K562 (cell line): ENCODE data around the gene RPL36AL. TPM values are rescaled to one million over a fixed set of nuclear protein-coding genes. Genes with fewer than 3 reads are reported as not detected.
A peak's percentile ranks its signal among the peaks of the same experiment; 100 is the strongest.

Source experiments
- ATF6 ChIP-seq: sonication (generic); formaldehyde crosslinking; IDR thresholded peaks from 2 replicates; pipeline ENCODE4 v1.4.0; 2020; ENCODE audit warnings: mild to moderate bottlenecking, missing genetic modification reagents
- BRCA1 ChIP-seq, 2 experiments: fragments of 450-650 bp in 1 of 2; sonication (generic) in 1 of 2; formaldehyde crosslinking in 1 of 2; IDR thresholded peaks; 2 replicates each; pipeline versions ENCODE4 v1.5.0 to v1.6.1; 2017 to 2020; ENCODE audit warnings: mild to moderate bottlenecking in 1 of 2, missing genetic modification reagents in 1 of 2
- CHD4 ChIP-seq: fragments of 200-600 bp; sonication (generic); IDR thresholded peaks from 3 replicates; pipeline ENCODE4 v1.6.1; 2012; ENCODE audit warnings: low read depth, mild to moderate bottlenecking, mixed read lengths, low read length, inconsistent platforms; ENCODE audit not compliant: insufficient read depth, insufficient replicate concordance, poor library complexity, severe bottlenecking
- EHMT2 ChIP-seq: fragments of 450-650 bp; IDR thresholded peaks from 2 replicates; pipeline ENCODE4 v1.6.1; 2018; ENCODE audit warnings: antibody characterized with exemption
- ETV1 ChIP-seq: fragments of 450-650 bp; conservative IDR thresholded peaks from 2 replicates; pipeline ENCODE4 v1.6.1; 2016; ENCODE audit warnings: missing genetic modification characterization, control low read depth, low read depth, missing compliant biosample characterization
- HDAC1 ChIP-seq, 2 experiments: fragments of 450-650 bp; IDR thresholded peaks; 2 replicates each; pipeline ENCODE4 v1.6.1; 2016 to 2017; ENCODE audit warnings: inconsistent platforms in 1 of 2, mild to moderate bottlenecking in 1 of 2, moderate library complexity in 1 of 2
- HMGXB4 ChIP-seq: sonication (generic); formaldehyde crosslinking; IDR thresholded peaks from 2 replicates; pipeline ENCODE4 v1.8.1; 2023; ENCODE audit warnings: mild to moderate bottlenecking, missing genetic modification reagents
- KHSRP ChIP-seq: fragments of 450-650 bp; IDR thresholded peaks from 2 replicates; pipeline ENCODE4 v1.6.1; 2017
- NFIC ChIP-seq: fragments of 450-650 bp; IDR thresholded peaks from 2 replicates; pipeline ENCODE4 v1.6.1; 2017; ENCODE audit warnings: mild to moderate bottlenecking, inconsistent platforms
- PTTG1 ChIP-seq: fragments of 450-650 bp; IDR thresholded peaks from 2 replicates; pipeline ENCODE4 v1.6.1; 2016; ENCODE audit warnings: low read depth, mild to moderate bottlenecking, missing genetic modification characterization, missing compliant biosample characterization
- RBBP5 ChIP-seq: fragments of 200-600 bp; sonication (generic); IDR thresholded peaks from 2 replicates; pipeline ENCODE4 v1.6.1; 2012; ENCODE audit warnings: borderline replicate concordance, mild to moderate bottlenecking, low read length, control low read depth, inconsistent platforms; ENCODE audit not compliant: insufficient read depth, poor library complexity, severe bottlenecking
- TEAD2 ChIP-seq: fragments of 450-650 bp; IDR thresholded peaks from 2 replicates; pipeline ENCODE4 v1.6.1; 2016; ENCODE audit warnings: missing genetic modification characterization, control low read depth, missing compliant biosample characterization
- TGIF2 ChIP-seq: sonication (generic); formaldehyde crosslinking; IDR thresholded peaks from 2 replicates; pipeline ENCODE4 v1.8.1; 2022; ENCODE audit warnings: mild to moderate bottlenecking, missing genetic modification reagents, moderate library complexity
- ZNF232 ChIP-seq: sonication (generic); formaldehyde crosslinking; IDR thresholded peaks from 2 replicates; pipeline ENCODE4 v1.8.0; 2022; ENCODE audit warnings: mild to moderate bottlenecking, missing genetic modification reagents
- ZNF3 ChIP-seq: fragments of 250-450 bp; sonication (Bioruptor Pico); IDR thresholded peaks from 2 replicates; pipeline ENCODE4 v1.5.0; 2021; ENCODE audit warnings: mild to moderate bottlenecking, moderate library complexity
- ZNF696 ChIP-seq: fragments of 250-450 bp; sonication (Bioruptor Pico); conservative IDR thresholded peaks from 2 replicates; pipeline ENCODE4 v1.4.0; 2020; ENCODE audit warnings: mild to moderate bottlenecking, moderate library complexity
- polyA plus RNA-seq, 8 experiments: library from polyadenylated mRNA; depleted of rRNA in 4 of 8; stranded (reverse) in 5 of 8; unstranded in 3 of 8; fragments of >200 nt; fragmentation: Nextera tagmentation in 2 of 8; fragmentation: Illumina TruSeq in 1 of 8; extraction: Ambion mirVana in 2 of 8; extraction: Trizol in 1 of 8; gene quantifications; 2 replicates each; pipeline versions ENCODE4 v1.2.1 to v1.2.3, GENCODE V29; 2011 to 2014; ENCODE audit warnings: inconsistent platforms in 1 of 8, missing spikeins in 1 of 8
- total RNA-seq, 7 experiments: library from RNA; depleted of rRNA in 6 of 7; stranded (reverse); fragments of >200 nt in 6 of 7; fragmentation: Illumina TruSeq in 2 of 7; extraction: Trizol in 2 of 7; gene quantifications; 2 replicates each; pipeline versions ENCODE4 v1.2.1 to v1.2.3, GENCODE V29; 2011 to 2021; ENCODE audit warnings: low replicate concordance in 1 of 7
- TF ChIP-seq, protein P1 (sequence below): fragments of 450-650 bp; IDR thresholded peaks from 2 replicates; pipeline ENCODE4 v1.6.1; 2016; ENCODE audit warnings: borderline replicate concordance
- TF ChIP-seq, protein P2 (sequence below): fragments of 250-450 bp; sonication (Bioruptor Pico); IDR thresholded peaks from 2 replicates; pipeline ENCODE4 v1.5.0; 2022; ENCODE audit warnings: mild to moderate bottlenecking

Gene RPL36AL
- total and polyA plus RNA-seq, 9 of the 15 experiments (the other 6 are each of a cell fraction or from before 2014, with no cell fraction given): 146 to 674 (median 360) TPM

DNA sequence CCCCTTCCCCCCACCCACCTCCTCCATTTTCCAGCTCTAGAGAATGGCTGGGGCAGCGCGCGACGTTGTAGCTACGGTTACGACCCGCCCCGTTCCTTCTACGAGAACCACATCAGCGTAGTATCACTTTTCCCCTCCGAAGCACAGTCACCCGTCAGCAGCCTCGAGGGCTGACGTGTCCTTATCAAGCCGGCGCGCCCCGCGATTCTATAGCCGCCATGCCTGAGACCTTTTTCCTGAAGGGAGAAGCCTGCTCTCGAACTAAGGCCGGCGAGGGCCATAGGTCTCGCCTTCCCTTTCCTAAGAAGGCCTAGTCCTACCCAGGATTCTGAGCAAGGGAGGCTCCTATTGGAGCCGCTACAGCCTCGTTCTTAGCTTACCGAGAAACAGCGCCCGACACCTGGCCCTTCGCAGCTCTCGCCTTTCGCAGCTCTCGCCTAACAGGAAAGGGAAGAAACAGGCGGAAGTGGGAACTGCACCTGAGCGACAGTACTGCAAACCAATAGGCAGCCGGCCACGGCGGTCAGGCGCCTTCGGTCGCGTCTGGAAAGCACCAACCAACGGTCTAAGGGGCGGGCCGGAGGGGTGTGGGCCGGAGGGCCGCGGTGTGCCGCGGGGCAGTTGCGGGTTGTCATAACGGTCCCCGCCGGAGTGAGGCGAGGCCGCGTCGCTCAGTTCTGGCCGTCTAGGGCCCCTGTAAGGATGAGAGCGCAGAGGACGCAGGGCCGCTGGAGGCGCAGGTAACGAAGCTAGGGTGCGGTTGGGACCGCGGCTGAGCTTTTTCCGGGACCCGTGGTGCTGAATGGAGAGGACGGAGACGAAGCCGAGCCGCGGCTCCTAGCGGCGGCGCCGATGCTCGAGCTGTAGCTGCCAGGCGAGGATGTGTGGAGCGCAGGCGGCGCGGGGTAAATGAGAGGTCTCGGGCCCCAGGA is at the start of gene RPL36AL, which contains the start of gene MGAT2 (continued):
- TF ChIP-seq ZNF3 (CRISPR knock-in tag) (no peak), ZNF232 (CRISPR knock-in tag) (no peak), KHSRP (no peak), ATF6 (0 out of 2 replicates have a peak, but pooled peaks have one; percentile 6), PTTG1 (no peak), HDAC1 (IDR thresholded peaks at IDR 0.05) (peak in 1 of 2 experiments; percentile 29; a peak in 1 of 4 replicates), TEAD2 (tag) (no peak), RBBP5 (peak; percentile 73), HMGXB4 (CRISPR knock-in tag) (no peak), TGIF2 (CRISPR knock-in tag) (no peak), EHMT2 (no peak), ZNF696 (no peak), CHD4 (no peak), ETV1 (no peak), NFIC (peak; percentile 44), BRCA1 (IDR thresholded peaks at IDR 0.05) (no peak), BRCA1 (CRISPR knock-in tag; IDR thresholded peaks at IDR 0.05) (no peak)
- TF ChIP-seq, protein P1, sequence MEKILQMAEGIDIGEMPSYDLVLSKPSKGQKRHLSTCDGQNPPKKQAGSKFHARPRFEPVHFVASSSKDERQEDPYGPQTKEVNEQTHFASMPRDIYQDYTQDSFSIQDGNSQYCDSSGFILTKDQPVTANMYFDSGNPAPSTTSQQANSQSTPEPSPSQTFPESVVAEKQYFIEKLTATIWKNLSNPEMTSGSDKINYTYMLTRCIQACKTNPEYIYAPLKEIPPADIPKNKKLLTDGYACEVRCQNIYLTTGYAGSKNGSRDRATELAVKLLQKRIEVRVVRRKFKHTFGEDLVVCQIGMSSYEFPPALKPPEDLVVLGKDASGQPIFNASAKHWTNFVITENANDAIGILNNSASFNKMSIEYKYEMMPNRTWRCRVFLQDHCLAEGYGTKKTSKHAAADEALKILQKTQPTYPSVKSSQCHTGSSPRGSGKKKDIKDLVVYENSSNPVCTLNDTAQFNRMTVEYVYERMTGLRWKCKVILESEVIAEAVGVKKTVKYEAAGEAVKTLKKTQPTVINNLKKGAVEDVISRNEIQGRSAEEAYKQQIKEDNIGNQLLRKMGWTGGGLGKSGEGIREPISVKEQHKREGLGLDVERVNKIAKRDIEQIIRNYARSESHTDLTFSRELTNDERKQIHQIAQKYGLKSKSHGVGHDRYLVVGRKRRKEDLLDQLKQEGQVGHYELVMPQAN: peak; percentile 54; the same call in 1 of the 2 replicates
- TF ChIP-seq, protein P2, sequence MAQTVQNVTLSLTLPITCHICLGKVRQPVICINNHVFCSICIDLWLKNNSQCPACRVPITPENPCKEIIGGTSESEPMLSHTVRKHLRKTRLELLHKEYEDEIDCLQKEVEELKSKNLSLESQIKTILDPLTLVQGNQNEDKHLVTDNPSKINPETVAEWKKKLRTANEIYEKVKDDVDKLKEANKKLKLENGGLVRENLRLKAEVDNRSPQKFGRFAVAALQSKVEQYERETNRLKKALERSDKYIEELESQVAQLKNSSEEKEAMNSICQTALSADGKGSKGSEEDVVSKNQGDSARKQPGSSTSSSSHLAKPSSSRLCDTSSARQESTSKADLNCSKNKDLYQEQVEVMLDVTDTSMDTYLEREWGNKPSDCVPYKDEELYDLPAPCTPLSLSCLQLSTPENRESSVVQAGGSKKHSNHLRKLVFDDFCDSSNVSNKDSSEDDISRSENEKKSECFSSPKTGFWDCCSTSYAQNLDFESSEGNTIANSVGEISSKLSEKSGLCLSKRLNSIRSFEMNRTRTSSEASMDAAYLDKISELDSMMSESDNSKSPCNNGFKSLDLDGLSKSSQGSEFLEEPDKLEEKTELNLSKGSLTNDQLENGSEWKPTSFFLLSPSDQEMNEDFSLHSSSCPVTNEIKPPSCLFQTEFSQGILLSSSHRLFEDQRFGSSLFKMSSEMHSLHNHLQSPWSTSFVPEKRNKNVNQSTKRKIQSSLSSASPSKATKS (CRISPR knock-in tag): no peak
